ENCODE data around the gene SLX4IP.

DNA sequence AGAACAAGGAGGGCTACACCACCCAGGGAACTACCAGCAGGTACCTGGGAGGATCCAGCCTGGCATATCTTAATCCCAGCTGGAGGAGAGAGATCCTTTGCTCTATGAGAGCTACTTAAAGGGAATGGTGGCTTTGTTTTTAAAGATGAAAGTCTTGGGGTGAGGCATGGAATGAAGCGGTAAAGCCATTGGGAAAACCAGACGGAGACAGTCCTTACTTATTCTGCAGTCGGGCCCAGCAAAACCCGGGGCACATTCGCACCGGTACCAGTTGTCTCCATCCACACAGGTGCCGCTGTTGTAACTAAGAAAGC is 208.4 kb downstream of the SLX4IP start:
- TF ChIP-seq FOS (IDR thresholded peaks at IDR 0.05; ENCODE audit: borderline replicate concordance, insufficient read depth, low read length): no peak
- TF ChIP-seq, protein P1, sequence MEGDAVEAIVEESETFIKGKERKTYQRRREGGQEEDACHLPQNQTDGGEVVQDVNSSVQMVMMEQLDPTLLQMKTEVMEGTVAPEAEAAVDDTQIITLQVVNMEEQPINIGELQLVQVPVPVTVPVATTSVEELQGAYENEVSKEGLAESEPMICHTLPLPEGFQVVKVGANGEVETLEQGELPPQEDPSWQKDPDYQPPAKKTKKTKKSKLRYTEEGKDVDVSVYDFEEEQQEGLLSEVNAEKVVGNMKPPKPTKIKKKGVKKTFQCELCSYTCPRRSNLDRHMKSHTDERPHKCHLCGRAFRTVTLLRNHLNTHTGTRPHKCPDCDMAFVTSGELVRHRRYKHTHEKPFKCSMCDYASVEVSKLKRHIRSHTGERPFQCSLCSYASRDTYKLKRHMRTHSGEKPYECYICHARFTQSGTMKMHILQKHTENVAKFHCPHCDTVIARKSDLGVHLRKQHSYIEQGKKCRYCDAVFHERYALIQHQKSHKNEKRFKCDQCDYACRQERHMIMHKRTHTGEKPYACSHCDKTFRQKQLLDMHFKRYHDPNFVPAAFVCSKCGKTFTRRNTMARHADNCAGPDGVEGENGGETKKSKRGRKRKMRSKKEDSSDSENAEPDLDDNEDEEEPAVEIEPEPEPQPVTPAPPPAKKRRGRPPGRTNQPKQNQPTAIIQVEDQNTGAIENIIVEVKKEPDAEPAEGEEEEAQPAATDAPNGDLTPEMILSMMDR (IDR thresholded peaks at IDR 0.05; ENCODE audit: extremely low read depth in 1 of 2, insufficient read depth in 1 of 2, low read depth in 1 of 2, low read length in 2 of 2): no peak
- no peak for TF ChIP-seq POLR2AphosphoS5 (IDR thresholded peaks at IDR 0.05; ENCODE audit: insufficient read depth, low read depth, low read length)
- TF ChIP-seq, protein P2, sequence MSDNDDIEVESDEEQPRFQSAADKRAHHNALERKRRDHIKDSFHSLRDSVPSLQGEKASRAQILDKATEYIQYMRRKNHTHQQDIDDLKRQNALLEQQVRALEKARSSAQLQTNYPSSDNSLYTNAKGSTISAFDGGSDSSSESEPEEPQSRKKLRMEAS (IDR thresholded peaks at IDR 0.05; ENCODE audit: insufficient read depth, insufficient read length): no peak
- TF ChIP-seq POLR2A (IDR thresholded peaks at IDR 0.05; ENCODE audit: low read depth, low read length): no peak
